Measurements from ENCODE around the gene PARM1.

The PARM1 gene

GRCh38 chr4:74942251-74942917, 9.5 kb downstream of the PARM1 start:
- FAIRE-seq = no peak
- no peak for DNase-seq (ENCODE audit: low spot score)

GRCh38 chr4:74942918-74943253, 10.0 kb downstream of the PARM1 start:
- DNase-seq (ENCODE audit: low spot score) (no peak), FAIRE-seq (no peak)

DNA sequence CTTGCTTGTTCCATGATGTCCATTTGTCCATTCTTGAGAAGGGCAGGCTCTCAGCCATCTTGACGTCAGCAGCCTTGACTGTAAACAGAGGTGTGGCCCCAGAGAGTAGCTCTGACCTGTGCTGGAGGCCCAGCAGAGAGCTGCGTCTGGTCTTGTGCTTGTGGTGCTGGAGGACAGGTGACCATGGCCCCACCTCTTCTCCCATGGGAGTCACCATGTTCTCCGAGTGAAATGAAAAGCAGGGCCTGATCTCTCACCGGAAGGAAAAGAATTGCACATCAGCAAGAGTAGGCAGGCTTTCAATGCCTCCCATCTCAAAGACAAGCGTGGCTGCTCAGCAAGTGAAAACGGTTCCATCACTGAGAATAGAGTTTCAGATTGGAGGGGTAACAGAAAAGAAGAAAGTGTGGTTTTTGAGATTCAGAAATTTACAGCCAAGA, 11.5 kb downstream of the PARM1 start:
- FAIRE-seq (no peak), DNase-seq (ENCODE audit: low spot score) (no peak)

GRCh38 chr4:74946196-74946595, 13.3 kb downstream of the PARM1 start:
- no peak for FAIRE-seq
- DNase-seq (ENCODE audit: low spot score) = no peak

- no peak for FAIRE-seq
- no peak for DNase-seq (ENCODE audit: low spot score)
These were observed 14.9 kb downstream of the PARM1 start for GRCh38 chr4:74947798-74948197.

- no peak for DNase-seq (ENCODE audit: low spot score)
- FAIRE-seq = no peak
These were observed 15.3 kb downstream of the PARM1 start for GRCh38 chr4:74948236-74948635.

GRCh38 chr4:74950200-74950599, 17.3 kb downstream of the PARM1 start:
- FAIRE-seq (no peak), DNase-seq (ENCODE audit: low spot score) (no peak)

DNA sequence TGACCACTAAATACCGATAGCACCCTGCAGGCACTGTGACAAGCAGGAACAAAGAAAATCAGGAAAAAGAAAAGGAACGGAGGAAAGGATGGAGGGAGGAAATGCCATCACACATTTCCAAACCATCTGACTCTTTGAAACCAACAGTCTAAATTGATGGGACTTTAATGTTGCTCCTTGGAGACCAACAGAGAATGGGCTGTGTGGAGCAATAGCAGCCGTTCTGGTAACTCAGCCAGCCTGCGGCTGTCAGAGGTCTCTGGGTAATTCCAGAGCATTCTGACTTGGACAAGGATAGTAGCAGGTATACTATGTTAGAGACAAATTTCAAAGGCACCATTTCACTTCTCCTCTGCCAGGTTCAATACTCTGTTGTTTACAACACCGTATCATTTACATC, 18.0 kb downstream of the PARM1 start:
- FAIRE-seq = no peak
- no peak for DNase-seq (ENCODE audit: low spot score)

GRCh38 chr4:74953647-74954046, 20.7 kb downstream of the PARM1 start:
- DNase-seq (ENCODE audit: low spot score) (no peak), FAIRE-seq (no peak)

- FAIRE-seq (no peak), DNase-seq (ENCODE audit: low spot score) (no peak)
These were observed 26.0 kb downstream of the PARM1 start for GRCh38 chr4:74958881-74959280.

- no peak for FAIRE-seq
- no peak for DNase-seq (ENCODE audit: low spot score)
These were observed 28.3 kb downstream of the PARM1 start for GRCh38 chr4:74961230-74961629.

DNA sequence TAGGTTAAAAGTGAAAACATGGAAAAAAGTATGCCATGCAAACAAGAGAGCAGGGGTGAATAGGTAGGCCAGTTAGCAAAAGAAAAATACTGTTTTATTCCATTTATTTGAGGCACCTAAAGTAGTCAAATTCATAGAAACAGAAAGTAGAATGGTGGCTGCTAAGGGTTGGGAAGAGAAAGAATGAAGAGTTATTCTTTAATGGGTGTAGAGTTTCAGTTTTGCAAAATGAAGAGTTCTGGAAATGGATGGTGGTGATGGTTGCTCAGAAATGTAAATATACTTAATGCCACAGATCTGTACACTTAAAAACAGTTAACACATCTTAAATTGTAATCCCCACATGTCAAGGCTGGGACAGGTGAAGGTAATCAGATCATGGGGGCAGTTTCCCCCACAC, 29.7 kb downstream of the PARM1 start:
- FAIRE-seq = no peak
- no peak for DNase-seq (ENCODE audit: low spot score)

GRCh38 chr4:74964311-74964710, 31.4 kb downstream of the PARM1 start:
- no peak for DNase-seq (ENCODE audit: low spot score)
- no peak for FAIRE-seq

DNA sequence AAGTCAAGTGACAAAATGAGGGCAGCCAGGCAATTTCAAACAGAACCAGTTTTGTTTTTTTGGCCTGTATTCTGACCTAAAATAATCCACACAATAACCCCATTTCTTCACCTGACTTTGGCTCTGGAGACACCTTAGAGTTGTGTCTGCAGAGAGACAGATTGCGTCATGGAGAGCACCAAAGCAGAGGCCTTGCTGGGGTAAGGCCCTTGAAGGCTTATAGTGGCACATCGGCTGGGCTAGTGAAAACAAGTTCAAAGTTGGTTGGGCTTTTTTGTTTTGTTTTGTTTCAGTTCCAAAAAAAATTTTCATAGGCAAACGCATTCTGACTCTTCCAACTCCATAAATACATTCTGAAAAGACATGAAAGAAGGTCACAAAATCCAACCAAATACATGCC, 34.4 kb downstream of the PARM1 start:
- no peak for DNase-seq (ENCODE audit: low spot score)

DNA sequence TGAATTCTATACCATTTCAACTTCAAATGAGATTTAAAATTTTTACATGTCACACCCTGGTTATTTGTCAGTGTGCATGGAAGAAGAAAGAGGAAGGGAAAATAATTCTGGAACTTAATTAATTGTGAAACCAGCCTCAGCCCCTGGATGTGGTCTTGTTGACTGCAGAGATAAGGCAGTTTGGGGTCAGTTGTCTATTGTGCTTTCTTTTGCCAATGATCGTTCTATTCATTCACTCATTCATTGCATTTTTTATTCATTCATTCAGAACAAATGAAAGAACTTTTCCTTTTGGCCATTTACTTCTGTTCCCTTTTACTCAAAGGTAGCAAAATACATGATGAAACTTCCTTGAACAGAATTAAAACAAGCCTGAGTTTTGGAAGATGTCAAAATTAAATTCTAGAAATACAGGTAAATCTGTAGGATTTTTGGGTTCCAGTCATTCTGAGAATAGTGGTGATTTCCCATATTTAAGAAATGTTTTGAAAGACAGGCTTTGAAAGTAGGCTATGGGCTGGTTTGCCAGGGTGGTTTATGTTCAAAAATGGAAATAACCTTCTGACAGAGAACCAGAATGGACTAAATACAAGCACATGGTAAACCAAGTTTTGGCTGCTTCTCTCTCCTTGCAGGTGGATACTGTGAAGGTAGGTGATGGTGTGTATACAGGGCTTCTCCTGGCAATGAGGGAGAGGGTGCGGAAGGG, 35.7 kb downstream of the PARM1 start:
- DNase-seq (ENCODE audit: low spot score) (no peak), FAIRE-seq (no peak)

More for the DNA sequence above, 34.4 kb downstream of the PARM1 start:
- no peak for FAIRE-seq

DNA sequence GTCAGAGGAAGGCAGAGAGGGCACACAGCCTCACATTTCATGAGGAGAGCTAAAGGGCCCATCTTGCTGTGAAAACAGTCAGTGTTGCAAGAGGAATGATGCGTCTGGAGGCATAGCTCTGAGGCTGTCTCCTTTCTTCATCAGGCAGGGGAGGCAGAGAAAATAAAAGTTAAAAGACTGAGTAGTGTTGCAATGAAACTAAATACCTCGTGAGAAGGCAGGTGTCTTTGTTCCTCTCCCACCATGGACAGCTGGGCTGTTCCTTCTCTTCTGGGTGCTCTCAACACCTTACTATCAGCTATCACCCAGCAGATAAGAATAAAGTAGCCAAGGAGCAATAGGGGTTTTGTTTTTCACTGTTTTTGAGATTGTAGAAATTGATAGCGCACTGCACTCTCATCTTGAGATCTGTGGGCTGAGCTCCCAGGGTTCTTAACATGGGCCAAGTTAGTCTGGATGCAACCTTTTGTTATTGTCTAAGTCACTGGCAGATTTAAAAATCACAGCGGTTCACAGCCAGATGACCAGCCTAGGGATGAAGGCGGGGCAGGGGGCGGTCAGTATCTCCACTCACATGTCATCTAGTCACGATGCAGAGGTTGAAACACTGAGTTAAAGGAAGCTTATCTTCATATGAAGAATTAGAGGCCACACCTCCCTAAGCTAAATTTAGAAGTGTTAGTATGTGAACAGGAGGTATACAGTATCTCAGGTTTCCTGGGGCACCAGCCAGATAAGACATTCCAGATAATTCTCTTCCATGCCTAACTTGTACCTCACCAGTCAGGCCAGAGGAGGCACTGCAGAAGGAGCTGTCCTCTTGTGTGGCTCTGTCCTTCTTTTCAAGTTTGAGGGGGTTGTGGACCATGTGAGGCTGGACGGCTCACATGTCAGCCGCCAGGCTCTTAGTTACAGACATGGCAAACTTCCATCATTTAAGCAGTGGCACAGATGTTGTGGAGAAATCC, 36.9 kb downstream of the PARM1 start:
- DNase-seq (ENCODE audit: low spot score) = no peak
- FAIRE-seq = no peak

- FAIRE-seq = no peak
- no peak for DNase-seq (ENCODE audit: low spot score)
These were observed 37.7 kb downstream of the PARM1 start for GRCh38 chr4:74970577-74970976.

DNA sequence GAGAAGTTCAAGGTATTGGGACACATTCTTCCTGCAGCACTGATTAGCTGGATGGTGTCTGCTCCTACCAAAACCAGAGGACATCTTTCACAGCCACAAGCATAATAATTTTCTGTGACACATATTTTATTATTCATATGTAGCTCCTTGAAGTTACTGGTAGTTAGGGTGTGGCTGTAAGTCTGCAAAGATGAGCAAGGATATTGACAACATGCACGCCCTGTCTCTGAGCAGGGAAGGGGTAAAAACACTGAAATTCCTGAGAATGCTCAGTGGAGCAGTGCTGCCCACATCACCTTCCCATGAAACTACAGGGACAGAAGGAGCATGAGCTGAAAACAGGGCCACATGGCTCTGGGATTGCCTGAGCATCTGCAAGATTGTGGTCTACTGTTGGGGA, 38.9 kb downstream of the PARM1 start:
- no peak for DNase-seq (ENCODE audit: low spot score)
- no peak for FAIRE-seq

- FAIRE-seq (no peak), DNase-seq (ENCODE audit: low spot score) (no peak)
These were observed 42.2 kb downstream of the PARM1 start for GRCh38 chr4:74975082-74975481.

GRCh38 chr4:74975848-74976824, 43.2 kb downstream of the PARM1 start:
- no peak for FAIRE-seq
- no peak for DNase-seq (ENCODE audit: low spot score)

Measured in RCC 7860 (cell line).